ENCODE data around the gene CTDSPL. TPM values are rescaled to one million over a fixed set of nuclear protein-coding genes. Genes with fewer than 3 reads are reported as not detected.
A peak's percentile ranks its signal among the peaks of the same experiment; 100 is the strongest.

CTDSPL gene
- total RNA-seq, 1 donor: 34.7 TPM

DNA sequence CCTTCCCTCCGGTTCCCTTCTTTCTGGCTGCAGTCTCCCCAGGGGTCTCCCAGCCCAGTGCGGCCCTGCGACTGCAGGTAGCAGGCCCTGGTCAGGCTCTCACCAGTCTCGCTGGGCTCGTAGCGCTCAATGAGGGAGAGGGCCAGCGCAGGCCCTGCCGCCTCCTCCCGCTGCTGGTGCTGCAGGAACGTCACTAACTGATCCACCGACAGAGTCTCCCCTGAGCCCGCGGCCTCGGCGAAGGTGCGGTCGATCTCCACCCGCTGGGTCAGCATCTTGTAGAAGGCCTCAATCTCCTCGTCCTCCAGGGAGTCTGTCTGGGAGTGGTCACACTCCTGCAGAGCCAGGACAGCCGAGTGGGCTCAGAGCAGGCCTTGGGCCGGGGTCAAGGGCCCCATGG lies 149.4 kb downstream of the CTDSPL start:
- H3K4me1 ChIP-seq (ENCODE audit: insufficient read depth, low read length): no peaks in the 10 kb centered on the region
- H3K9me3 ChIP-seq (ENCODE audit: low read depth, low read length): peaks cover under 1% of the 10 kb centered on the region
- TF ChIP-seq, protein P1, sequence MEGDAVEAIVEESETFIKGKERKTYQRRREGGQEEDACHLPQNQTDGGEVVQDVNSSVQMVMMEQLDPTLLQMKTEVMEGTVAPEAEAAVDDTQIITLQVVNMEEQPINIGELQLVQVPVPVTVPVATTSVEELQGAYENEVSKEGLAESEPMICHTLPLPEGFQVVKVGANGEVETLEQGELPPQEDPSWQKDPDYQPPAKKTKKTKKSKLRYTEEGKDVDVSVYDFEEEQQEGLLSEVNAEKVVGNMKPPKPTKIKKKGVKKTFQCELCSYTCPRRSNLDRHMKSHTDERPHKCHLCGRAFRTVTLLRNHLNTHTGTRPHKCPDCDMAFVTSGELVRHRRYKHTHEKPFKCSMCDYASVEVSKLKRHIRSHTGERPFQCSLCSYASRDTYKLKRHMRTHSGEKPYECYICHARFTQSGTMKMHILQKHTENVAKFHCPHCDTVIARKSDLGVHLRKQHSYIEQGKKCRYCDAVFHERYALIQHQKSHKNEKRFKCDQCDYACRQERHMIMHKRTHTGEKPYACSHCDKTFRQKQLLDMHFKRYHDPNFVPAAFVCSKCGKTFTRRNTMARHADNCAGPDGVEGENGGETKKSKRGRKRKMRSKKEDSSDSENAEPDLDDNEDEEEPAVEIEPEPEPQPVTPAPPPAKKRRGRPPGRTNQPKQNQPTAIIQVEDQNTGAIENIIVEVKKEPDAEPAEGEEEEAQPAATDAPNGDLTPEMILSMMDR (IDR thresholded peaks at IDR 0.05; ENCODE audit: extremely low read depth, low read depth, low read length): no peak
- no peaks in the 10 kb centered on the region for H3K79me2 ChIP-seq (ENCODE audit: insufficient read depth, low read length)
- H3K36me3 ChIP-seq (ENCODE audit: insufficient read depth, low read length): peaks cover 35% of the 10 kb centered on the region
- no peak overlapping the region for H2AFZ ChIP-seq (ENCODE audit: low read length)
- no peak overlapping the region for H3K4me3 ChIP-seq (ENCODE audit: insufficient read depth, low read length)
- no peaks in the 10 kb centered on the region for H4K20me1 ChIP-seq (ENCODE audit: insufficient read depth, low read length)
- H3K27me3 ChIP-seq (ENCODE audit: insufficient read depth, low read length): no peaks in the 10 kb centered on the region
- DNase-seq (ENCODE audit: insufficient read length, low spot score, missing footprints): peak; percentile 77
- H3K4me2 ChIP-seq (ENCODE audit: insufficient read depth, low read length): no peak overlapping the region
- H3K27ac ChIP-seq (ENCODE audit: low read depth, low read length): no peak overlapping the region

DNA sequence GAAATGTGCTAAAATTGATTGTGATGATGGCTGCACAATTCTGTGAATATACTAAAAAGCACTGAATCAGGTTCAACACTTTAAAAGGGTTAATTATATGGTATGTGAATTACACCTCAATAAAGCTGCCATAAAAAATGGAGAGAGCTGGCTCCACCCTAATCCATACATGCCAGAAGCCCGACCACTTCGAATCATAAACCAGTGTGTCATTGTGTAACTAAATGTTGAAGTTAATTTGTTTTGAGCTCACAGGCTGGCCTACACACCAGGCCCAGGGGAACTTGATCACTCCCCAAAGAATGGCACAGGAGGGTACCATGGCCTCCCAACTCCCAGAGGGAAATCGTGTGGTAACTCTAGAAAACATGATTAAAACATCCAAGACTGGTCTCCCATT lies 153.8 kb downstream of the CTDSPL start:
- peaks cover 3% of the 10 kb centered on the region for H3K9me3 ChIP-seq (ENCODE audit: low read depth, low read length)
- no peaks in the 10 kb centered on the region for H3K27me3 ChIP-seq (ENCODE audit: insufficient read depth, low read length)
- peaks cover 28% of the 10 kb centered on the region for H3K36me3 ChIP-seq (ENCODE audit: insufficient read depth, low read length)
- H3K27ac ChIP-seq (ENCODE audit: low read depth, low read length): no peak overlapping the region
- peaks cover 3% of the 10 kb centered on the region for H4K20me1 ChIP-seq (ENCODE audit: insufficient read depth, low read length)
- no peak overlapping the region for H3K4me2 ChIP-seq (ENCODE audit: insufficient read depth, low read length)
- H2AFZ ChIP-seq (ENCODE audit: low read length): no peak overlapping the region
- no peak overlapping the region for H3K4me3 ChIP-seq (ENCODE audit: insufficient read depth, low read length)
- peak; percentile 25 for DNase-seq (ENCODE audit: insufficient read length, low spot score, missing footprints)
- no peaks in the 10 kb centered on the region for H3K79me2 ChIP-seq (ENCODE audit: insufficient read depth, low read length)
- TF ChIP-seq, protein P1 (IDR thresholded peaks at IDR 0.05; ENCODE audit: extremely low read depth, low read depth, low read length): no peak
- H3K4me1 ChIP-seq (ENCODE audit: insufficient read depth, low read length): no peaks in the 10 kb centered on the region

DNA sequence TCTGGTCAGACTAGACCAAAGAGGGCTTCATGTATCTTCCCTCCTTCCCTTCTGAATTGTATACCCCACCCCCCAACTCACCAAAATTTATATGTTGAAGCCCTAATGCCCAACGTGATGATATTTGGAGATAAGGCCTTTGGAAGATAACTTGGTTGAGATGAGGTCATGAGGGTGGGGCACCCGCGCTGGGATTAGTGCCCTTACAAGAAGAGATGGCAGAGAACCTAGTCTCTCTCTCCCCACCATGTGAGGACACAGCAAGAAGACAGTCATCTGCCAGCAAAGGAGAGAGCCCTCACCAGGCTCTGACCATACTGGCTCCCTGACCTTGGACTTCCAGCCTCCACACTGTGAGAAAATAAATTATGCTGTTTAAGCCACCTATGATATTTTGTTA lies 154.3 kb downstream of the CTDSPL start:
- no peak overlapping the region for H2AFZ ChIP-seq (ENCODE audit: low read length)
- H3K9me3 ChIP-seq (ENCODE audit: low read depth, low read length): peaks cover 3% of the 10 kb centered on the region
- peaks cover 28% of the 10 kb centered on the region for H3K36me3 ChIP-seq (ENCODE audit: insufficient read depth, low read length)
- H3K27ac ChIP-seq (ENCODE audit: low read depth, low read length): no peak overlapping the region
- TF ChIP-seq, protein P1 (IDR thresholded peaks at IDR 0.05; ENCODE audit: extremely low read depth, low read depth, low read length): no peak
- no peaks in the 10 kb centered on the region for H3K27me3 ChIP-seq (ENCODE audit: insufficient read depth, low read length)
- H3K79me2 ChIP-seq (ENCODE audit: insufficient read depth, low read length): no peaks in the 10 kb centered on the region
- H4K20me1 ChIP-seq (ENCODE audit: insufficient read depth, low read length): peaks cover 3% of the 10 kb centered on the region
- no peak for DNase-seq (ENCODE audit: insufficient read length, low spot score, missing footprints)
- H3K4me3 ChIP-seq (ENCODE audit: insufficient read depth, low read length): no peak overlapping the region
- H3K4me1 ChIP-seq (ENCODE audit: insufficient read depth, low read length): no peaks in the 10 kb centered on the region
- no peak overlapping the region for H3K4me2 ChIP-seq (ENCODE audit: insufficient read depth, low read length)

DNA sequence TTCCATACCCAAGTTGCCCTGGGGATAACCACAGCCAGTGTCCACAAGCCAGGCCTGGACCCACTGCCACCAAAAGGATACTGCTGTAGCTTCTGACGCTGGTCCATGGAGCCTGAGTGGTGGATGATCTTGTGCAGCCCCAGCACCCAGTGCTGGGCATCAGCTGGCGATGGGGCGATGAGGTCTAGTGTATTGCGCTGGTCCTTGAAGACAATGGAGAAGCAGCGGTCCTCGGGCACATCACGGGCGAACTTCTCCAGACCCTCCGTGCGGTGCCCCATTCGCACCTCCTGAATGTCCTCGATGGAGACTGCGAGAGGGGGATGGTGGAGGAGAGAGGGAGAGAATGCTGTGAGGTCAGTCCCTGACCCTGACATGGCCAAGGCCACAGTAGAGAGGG lies 154.7 kb downstream of the CTDSPL start:
- Histone ChIP-seq H3K27me3 (ENCODE audit: insufficient read depth, low read length) (no peaks in the 10 kb centered on the region), H3K79me2 (ENCODE audit: insufficient read depth, low read length) (peaks cover under 1% of the 10 kb centered on the region), H3K4me1 (ENCODE audit: insufficient read depth, low read length) (no peaks in the 10 kb centered on the region), H3K4me2 (ENCODE audit: insufficient read depth, low read length) (no peak overlapping the region), H4K20me1 (ENCODE audit: insufficient read depth, low read length) (peaks cover 5% of the 10 kb centered on the region), H3K9me3 (ENCODE audit: low read depth, low read length) (peaks cover 3% of the 10 kb centered on the region), H2AFZ (ENCODE audit: low read length) (no peak overlapping the region), H3K36me3 (ENCODE audit: insufficient read depth, low read length) (peaks cover 28% of the 10 kb centered on the region), H3K27ac (ENCODE audit: low read depth, low read length) (no peak overlapping the region), H3K4me3 (ENCODE audit: insufficient read depth, low read length) (no peak overlapping the region)
- no peak for DNase-seq (ENCODE audit: insufficient read length, low spot score, missing footprints)
- TF ChIP-seq, protein P1 (IDR thresholded peaks at IDR 0.05; ENCODE audit: extremely low read depth, low read depth, low read length): no peak

All from osteoblast (primary cell).